Small intestine (tissue), 7 donors: ENCODE data around the gene CYP19A1. TPM values are rescaled to one million over a fixed set of nuclear protein-coding genes. Genes with fewer than 3 reads are reported as not detected.
A peak's percentile ranks its signal among the peaks of the same experiment; 100 is the strongest.

Experiments
- DNase-seq, 2 donors: peaks; one replicate each; pipeline versions ENCODE4 v3.0.0 to v3.0.0-alpha.2; 2013
- FAIRE-seq: peaks from 2 replicates; lab custom pipeline; 2012; peaks lifted over from hg19 to GRCh38; lab: Jason Lieb, UNC
- H3K27ac ChIP-seq, 3 donors: one replicate each; pipeline ENCODE4 v1.5.1; 2013; ENCODE audit warnings: low read length in 2 of 3, mild to moderate bottlenecking in 2 of 3, control low read depth in 1 of 3, inconsistent platforms in 1 of 3, low read depth in 1 of 3, moderate library complexity in 1 of 3
- H3K27me3 ChIP-seq, 3 donors: one replicate each; pipeline ENCODE4 v1.6.1; 2013; ENCODE audit warnings: low read length in 3 of 3, inconsistent platforms in 1 of 3; ENCODE audit not compliant: control insufficient read depth in 3 of 3, insufficient read depth in 3 of 3
- H3K36me3 ChIP-seq, 3 donors: one replicate each; pipeline ENCODE4 v1.6.1; 2013; ENCODE audit warnings: low read length in 3 of 3, inconsistent platforms in 1 of 3, low read depth in 1 of 3, mild to moderate bottlenecking in 1 of 3, moderate library complexity in 1 of 3; ENCODE audit not compliant: control insufficient read depth in 3 of 3, insufficient read depth in 2 of 3
- H3K4me1 ChIP-seq, 3 donors: one replicate each; pipeline ENCODE4 v1.6.1; 2013; ENCODE audit warnings: low read length in 2 of 3, inconsistent platforms in 1 of 3, low read depth in 1 of 3, mild to moderate bottlenecking in 1 of 3, moderate library complexity in 1 of 3; ENCODE audit not compliant: control insufficient read depth in 3 of 3, insufficient read depth in 2 of 3
- H3K4me3 ChIP-seq, 3 donors: one replicate each; pipeline ENCODE4 v1.5.1; 2013; ENCODE audit warnings: low read length in 3 of 3, control low read depth in 1 of 3, inconsistent platforms in 1 of 3, low read depth in 1 of 3, mild to moderate bottlenecking in 1 of 3, moderate library complexity in 1 of 3
- H3K9me3 ChIP-seq, 2 donors: one replicate each; pipeline ENCODE4 v1.6.1; 2013; ENCODE audit warnings: low read depth in 1 of 2, low read length in 1 of 2; ENCODE audit not compliant: control insufficient read depth in 2 of 2, insufficient read depth in 1 of 2
- WGBS, 3 donors: extraction: QIAGEN DNeasy Blood & Tissue Kit; methylation state at CpG; one replicate each; pipeline ENCODE4 v1.1.7; 2013; 5-methylcytosine and 5-hydroxymethylcytosine counted together
- polyA plus RNA-seq, 4 donors: library from polyadenylated mRNA; stranded (reverse) in 3 of 4; unstranded in 1 of 4; fragments of 200-250 nt in 3 of 4; fragments of 120-200 nt in 1 of 4; gene quantifications; one replicate each; pipeline versions ENCODE4 v1.2.1 to v1.2.3, GENCODE V29; 2013
- donor health status: healthy with polysubstance abuse.
- donor health status: control.
- donor health status: control.
- donor health status: Bipolar disorder and iron deficiency.
- donor health status: healthy.

The CYP19A1 gene
- polyA plus RNA-seq, 4 donors, result 0.33 to 2.0 TPM; not detected in 2

- no peak for DNase-seq
- no peak overlapping the region for H3K4me3 ChIP-seq
- no peaks in the 10 kb centered on the region for H3K4me1 ChIP-seq
- WGBS, 3 donors, result 88 to 92% (median 88%) methylated on average over 3 of the region's 3 CpGs
- no peaks in the 10 kb centered on the region for H3K36me3 ChIP-seq
- H3K27me3 ChIP-seq, result no peaks in the 10 kb centered on the region
- no peaks in the 10 kb centered on the region for H3K9me3 ChIP-seq
- no peak for FAIRE-seq
- no peak overlapping the region for H3K27ac ChIP-seq
Observed at GRCh38 chr15:51205050-51205975, 133.1 kb downstream of the CYP19A1 start.

- no peaks in the 10 kb centered on the region for H3K4me1 ChIP-seq
- no peak overlapping the region for H3K4me3 ChIP-seq
- H3K27ac ChIP-seq, result no peak overlapping the region
- WGBS, 3 donors, result 49 to 61% (median 55%) methylated on average over 2 of the region's 2 CpGs
- no peaks in the 10 kb centered on the region for H3K9me3 ChIP-seq
- H3K27me3 ChIP-seq, result peaks cover 0 to 1% (median 0%) of the 10 kb centered on the region in 3 donors
- FAIRE-seq, result no peak
- H3K36me3 ChIP-seq, result no peaks in the 10 kb centered on the region
- DNase-seq, result peak in 1 of 2 donors; percentile 60
Observed at GRCh38 chr15:51203797-51204196, 134.6 kb downstream of the CYP19A1 start.

GRCh38 chr15:51202783-51203182, 135.6 kb downstream of the CYP19A1 start:
- no peak for DNase-seq
- Histone ChIP-seq H3K36me3 (no peaks in the 10 kb centered on the region), H3K4me1 (no peaks in the 10 kb centered on the region), H3K9me3 (no peaks in the 10 kb centered on the region), H3K27ac (no peak overlapping the region), H3K27me3 (peaks cover 0 to 2% (median 0%) of the 10 kb centered on the region in 3 donors), H3K4me3 (no peak overlapping the region)
- no peak for FAIRE-seq
- 72 to 92% (median 74%) methylated on average over 3 of the region's 3 CpGs for WGBS, 3 donors

- no peaks in the 10 kb centered on the region for H3K4me1 ChIP-seq
- DNase-seq (no peak), FAIRE-seq (no peak)
- no peak overlapping the region for H3K27ac ChIP-seq
- H3K9me3 ChIP-seq, result no peaks in the 10 kb centered on the region
- H3K27me3 ChIP-seq, result peaks cover 0 to 3% (median 2%) of the 10 kb centered on the region in 3 donors
- 82 to 88% (median 86%) methylated on average over 5 of the region's 5 CpGs for WGBS, 3 donors
- H3K4me3 ChIP-seq, result no peak overlapping the region
- H3K36me3 ChIP-seq, result no peaks in the 10 kb centered on the region
Observed at GRCh38 chr15:51201581-51201980, 136.8 kb downstream of the CYP19A1 start.

- no peak overlapping the region for H3K27ac ChIP-seq
- H3K4me1 ChIP-seq, result no peaks in the 10 kb centered on the region
- no peaks in the 10 kb centered on the region for H3K9me3 ChIP-seq
- peaks cover 0 to 3% (median 2%) of the 10 kb centered on the region in 3 donors for H3K27me3 ChIP-seq
- WGBS, 3 donors, result 50 to 80% (median 69%) methylated on average over 3 of the region's 3 CpGs
- DNase-seq (no peak), FAIRE-seq (no peak)
- H3K4me3 ChIP-seq, result no peak overlapping the region
- no peaks in the 10 kb centered on the region for H3K36me3 ChIP-seq
Observed at GRCh38 chr15:51200792-51201191, 137.6 kb downstream of the CYP19A1 start.

- WGBS, 3 donors, result 77 to 89% (median 84%) methylated on average over 6 of the region's 6 CpGs
- no peak for FAIRE-seq
- Histone ChIP-seq H3K36me3 (no peaks in the 10 kb centered on the region), H3K4me1 (no peaks in the 10 kb centered on the region), H3K27me3 (peaks cover 0 to 3% (median 3%) of the 10 kb centered on the region in 3 donors), H3K9me3 (no peaks in the 10 kb centered on the region), H3K27ac (no peak overlapping the region), H3K4me3 (no peak overlapping the region)
- no peak for DNase-seq
Observed at GRCh38 chr15:51199541-51199940, 138.9 kb downstream of the CYP19A1 start.

GRCh38 chr15:51198701-51199232, 139.6 kb downstream of the CYP19A1 start:
- no peak for DNase-seq
- Histone ChIP-seq H3K4me3 (no peak overlapping the region), H3K36me3 (no peaks in the 10 kb centered on the region), H3K27me3 (peaks cover 0 to 5% (median 3%) of the 10 kb centered on the region in 3 donors), H3K27ac (no peak overlapping the region), H3K4me1 (no peaks in the 10 kb centered on the region), H3K9me3 (no peaks in the 10 kb centered on the region)
- 70 to 85% (median 70%) methylated on average over 6 of the region's 6 CpGs for WGBS, 3 donors
- FAIRE-seq, result no peak

GRCh38 chr15:51195459-51195858, 142.9 kb downstream of the CYP19A1 start:
- Histone ChIP-seq H3K27me3 (peaks cover 0 to 14% (median 8%) of the 10 kb centered on the region in 3 donors), H3K27ac (no peak overlapping the region), H3K9me3 (no peaks in the 10 kb centered on the region), H3K36me3 (no peaks in the 10 kb centered on the region), H3K4me3 (no peak overlapping the region), H3K4me1 (no peaks in the 10 kb centered on the region)
- DNase-seq (no peak), FAIRE-seq (no peak)
- WGBS, 3 donors, result 52 to 58% (median 53%) methylated on average over 3 of the region's 3 CpGs
